OCI-LY7 (cell line): ENCODE results near the gene SV2B. TPM values are rescaled to one million over a fixed set of nuclear protein-coding genes. Genes with fewer than 3 reads are reported as not detected.
"Not testable (repeated sequence)": the region's sequence is repeated elsewhere in the genome, so short reads cannot be mapped to it uniquely, and the experiment has no call there.

Experiments
- BruUV-seq: library from RNA; stranded (reverse); fragments of 400-500 nt; replicated peaks from 2 replicates; lab custom pipeline; 2021; lab: Mats Ljungman, UMichigan
- CTCF ChIA-PET: fragments of 300-600 bp; sonication (Branson Sonifier 250); formaldehyde crosslinking; loops from one replicate; lab custom pipeline; 2022; ENCODE audit warnings: antibody characterized with exemption; ENCODE audit not compliant: unreplicated experiment; lab: Charles Lee
- POLR2A ChIA-PET: fragments of 300-600 bp; sonication (Branson Sonifier 250); formaldehyde crosslinking; loops from one replicate; lab custom pipeline; 2022; ENCODE audit warnings: antibody characterized with exemption; lab: Charles Lee
- DNase-seq: peaks from one replicate; pipeline ENCODE4 v3.0.0-alpha.2; 2015; ENCODE audit warnings: low spot score
- H2AFZ ChIP-seq: fragments of 200-600 bp; sonication (generic), shearing (Covaris generic); 2 replicates; pipeline ENCODE4 v1.6.1; 2014; ENCODE audit warnings: mild to moderate bottlenecking, antibody characterized with exemption, low read length, moderate library complexity
- H3K27ac ChIP-seq: fragments of 200-600 bp; sonication (generic); 2 replicates; pipeline ENCODE4 v1.5.1; 2014; ENCODE audit warnings: mixed run types, low read depth, mild to moderate bottlenecking, moderate library complexity, low read length, inconsistent platforms; ENCODE audit not compliant: poor library complexity, severe bottlenecking
- H3K36me3 ChIP-seq: fragments of 200-600 bp; sonication (generic); 2 replicates; pipeline ENCODE4 v1.6.1; 2014; ENCODE audit warnings: mild to moderate bottlenecking, antibody characterized with exemption, low read length, moderate library complexity, mixed read lengths; ENCODE audit not compliant: insufficient read depth
- H3K4me1 ChIP-seq: fragments of 200-600 bp; sonication (generic); 2 replicates; pipeline ENCODE4 v1.5.1; 2014; ENCODE audit warnings: mild to moderate bottlenecking, low read length; ENCODE audit not compliant: insufficient read depth, poor library complexity, severe bottlenecking
- H3K4me2 ChIP-seq: fragments of 200-600 bp; sonication (generic); 2 replicates; pipeline ENCODE4 v1.6.1; 2014; ENCODE audit warnings: mild to moderate bottlenecking, low read length
- H3K4me3 ChIP-seq: fragments of 200-600 bp; sonication (generic); 2 replicates; pipeline ENCODE4 v1.5.1; 2014; ENCODE audit warnings: mild to moderate bottlenecking, low read depth, low read length; ENCODE audit not compliant: poor library complexity, severe bottlenecking
- H3K79me2 ChIP-seq: fragments of 200-600 bp; sonication (generic); 2 replicates; pipeline ENCODE4 v1.6.1; 2016; ENCODE audit warnings: low read depth, mild to moderate bottlenecking, low read length, moderate library complexity, mixed read lengths; ENCODE audit not compliant: insufficient read depth
- H3K9me2 ChIP-seq: fragments of 200-600 bp; sonication (generic); 2 replicates; pipeline ENCODE4 v1.6.1; 2016; ENCODE audit warnings: mild to moderate bottlenecking, low read length, mixed read lengths; ENCODE audit not compliant: insufficient read depth
- H3K9me3 ChIP-seq: fragments of 200-600 bp; sonication (generic); 2 replicates; pipeline ENCODE4 v1.6.1; 2014; ENCODE audit warnings: mild to moderate bottlenecking, mixed run types, low read length, mixed read lengths
- H4K20me1 ChIP-seq: fragments of 200-600 bp; sonication (generic); 2 replicates; pipeline ENCODE4 v1.6.1; 2014; ENCODE audit warnings: mild to moderate bottlenecking, antibody characterized with exemption, low read length, moderate library complexity, mixed read lengths; ENCODE audit not compliant: insufficient read depth
- CTCF ChIP-seq: fragments of 200-600 bp; sonication (generic); conservative IDR thresholded peaks from 2 replicates; pipeline ENCODE4 v1.5.1; 2014; ENCODE audit warnings: mild to moderate bottlenecking, antibody characterized with exemption, low read length, moderate library complexity, mixed read lengths
- EZH2phosphoT487 ChIP-seq: fragments of 200-600 bp; sonication (generic); IDR thresholded peaks from 2 replicates; pipeline ENCODE4 v1.6.1; 2018; ENCODE audit warnings: low read depth, borderline replicate concordance, mild to moderate bottlenecking, mixed run types, antibody characterized with exemption, low read length, moderate library complexity, mixed read lengths
- intact Hi-C: fragments of 100-400 bp; cut with micrococcal nuclease; formaldehyde crosslinking; loops from one replicate; pipeline ENCODE4 v1.10.0; 2022; ENCODE audit not compliant: unreplicated experiment
- total RNA-seq, 2 experiments: library from RNA; depleted of rRNA in 1 of 2; stranded (reverse); fragments of >200 nt in 1 of 2; shearing (Covaris generic) in 1 of 2; gene quantifications; 2 replicates each; pipeline ENCODE4 v1.2.3, GENCODE V29; 2014 to 2022

SV2B gene
- total RNA-seq, 2 experiments from 2014 or later = 0.15 TPM; not detected in 1

- intact Hi-C loops = no loop called here
- Histone ChIP-seq H3K79me2 (no peaks in the 10 kb centered on the region), H3K4me3 (no peak overlapping the region), H3K9me2 (no peaks in the 10 kb centered on the region), H3K27ac (no peak overlapping the region), H3K4me1 (no peaks in the 10 kb centered on the region), H2AFZ (no peak overlapping the region), H3K4me2 (no peak overlapping the region), H3K36me3 (no peaks in the 10 kb centered on the region), H4K20me1 (no peaks in the 10 kb centered on the region), H3K9me3 (no peaks in the 10 kb centered on the region)
- ChIA-PET CTCF (no interaction called here), POLR2A (interaction anchor here (0.6 kb wide), 1 partner anchor 351 kb away, joined by 3 read pairs; no protein-coding TSS in a partner anchor)
- no peak for DNase-seq
- no TSS peak for BruUV-seq
- TF ChIP-seq CTCF = no peak
- TF ChIP-seq EZH2phosphoT487 = no peak
These were observed 238.7 kb downstream of the SV2B start for GRCh38 chr15:91338766-91339165.

- intact Hi-C loops = no loop called here
- no peak overlapping the region for H3K27ac ChIP-seq
- no peaks in the 10 kb centered on the region for H3K9me2 ChIP-seq
- BruUV-seq = no TSS peak
- ChIA-PET POLR2A (interaction anchor here (0.8 kb wide), 1 partner anchor 11 kb away, joined by 3 read pairs; no protein-coding TSS in a partner anchor), CTCF (no interaction called here)
- no peaks in the 10 kb centered on the region for H3K36me3 ChIP-seq
- no peaks in the 10 kb centered on the region for H4K20me1 ChIP-seq
- H3K4me2 ChIP-seq = no peak overlapping the region
- no peaks in the 10 kb centered on the region for H3K4me1 ChIP-seq
- H3K79me2 ChIP-seq = no peaks in the 10 kb centered on the region
- H2AFZ ChIP-seq = no peak overlapping the region
- no peaks in the 10 kb centered on the region for H3K9me3 ChIP-seq
- H3K4me3 ChIP-seq = no peak overlapping the region
- DNase-seq = no peak
- TF ChIP-seq EZH2phosphoT487 = no peak
- TF ChIP-seq CTCF = no peak
These were observed 242.0 kb downstream of the SV2B start for GRCh38 chr15:91342097-91342496.

GRCh38 chr15:91344912-91345311, 244.9 kb downstream of the SV2B start:
- H3K4me3 ChIP-seq, H4K20me1 ChIP-seq, BruUV-seq, intact Hi-C loops, H3K9me2 ChIP-seq, POLR2A ChIA-PET, H3K4me2 ChIP-seq, DNase-seq, H3K9me3 ChIP-seq, H3K36me3 ChIP-seq, H3K4me1 ChIP-seq, H3K79me2 ChIP-seq, CTCF ChIA-PET, H2AFZ ChIP-seq, H3K27ac ChIP-seq: not testable (repeated sequence)
